ENCODE measurements around the gene RBM15.

GRCh38 chr1:110339407-110340206, 430 bp downstream of the RBM15 start:
- peak in 5 of 6 experiments; percentile 17 to 71 (median 54) for TF ChIP-seq CTCF (IDR thresholded peaks at IDR 0.05)
- peak in 3 of 4 donors; percentile 37 to 92 (median 67) for TF ChIP-seq POLR2A (IDR thresholded peaks at IDR 0.05)
